ENCODE data around the gene XRCC5. TPM values are rescaled to one million over a fixed set of nuclear protein-coding genes. Genes with fewer than 3 reads are reported as not detected.

The XRCC5 gene
- total RNA-seq, 1 experiment from 2014 or later: 618 TPM

DNA sequence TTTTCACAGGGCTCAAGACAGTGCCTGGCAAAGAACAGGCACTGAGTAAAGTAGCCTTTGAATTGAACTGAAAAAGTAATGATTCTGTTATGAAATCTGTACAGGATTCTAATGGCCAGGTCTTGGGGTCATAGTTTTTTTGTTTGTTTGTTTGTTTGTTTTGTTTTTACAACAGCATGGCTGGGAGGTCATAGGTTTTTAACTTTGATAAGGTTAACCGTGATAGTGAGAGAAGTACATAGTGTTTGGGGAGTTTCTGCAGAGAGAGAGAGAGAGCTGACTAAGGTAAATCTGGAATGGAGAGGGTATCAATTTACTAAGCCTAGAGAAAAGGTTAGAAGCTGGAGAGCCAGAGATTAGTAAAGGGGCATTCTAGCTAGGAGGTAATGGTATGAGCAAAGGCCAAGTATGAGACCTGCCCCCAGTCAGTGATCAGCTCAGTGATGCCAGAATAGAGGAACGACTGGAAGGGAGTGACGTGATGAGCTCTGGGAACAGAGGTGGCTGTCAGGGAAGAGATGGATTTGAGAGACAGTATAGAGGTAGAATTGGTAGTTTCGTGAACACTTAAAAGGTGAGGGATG is 25.9 kb downstream of the XRCC5 start:
- H3K4me1 Mint-ChIP-seq: no peaks in the 10 kb centered on the region
- H2BK15ac ChIP-seq (ENCODE audit: low read depth, low read length): no peak overlapping the region
- no peak overlapping the region for H3K27ac ChIP-seq (ENCODE audit: insufficient read length, low read depth, low read length)
- H3K14ac ChIP-seq (ENCODE audit: insufficient read depth, low read length): no peak overlapping the region
- peaks cover 2% of the 10 kb centered on the region for H3K79me2 ChIP-seq (ENCODE audit: insufficient read depth, low read length)
- H3K9me3 Mint-ChIP-seq: no peaks in the 10 kb centered on the region
- H3K23ac ChIP-seq (ENCODE audit: insufficient read length, low read depth, low read length): no peak overlapping the region
- peaks cover 78 to 96% (median 96%) of the 10 kb centered on the region in 3 experiments for H3K36me3 Mint-ChIP-seq (ENCODE audit: insufficient read depth in 1 of 3, low read depth in 3 of 3)
- no peak overlapping the region for H3K56ac ChIP-seq (ENCODE audit: insufficient read length, low read depth, low read length)
- no peak overlapping the region for H2BK120ac ChIP-seq (ENCODE audit: low read depth, low read length, poor library complexity, severe bottlenecking)
- H3K4ac ChIP-seq (ENCODE audit: low read depth, low read length): no peak overlapping the region
- H2AFZ ChIP-seq (ENCODE audit: low read length): no peak overlapping the region
- no peak overlapping the region for H2BK12ac ChIP-seq (ENCODE audit: insufficient read length, low read depth, low read length)
- H3K4me1 ChIP-seq (ENCODE audit: insufficient read depth, low read length): no peaks in the 10 kb centered on the region
- no peaks in the 10 kb centered on the region for H3K27me3 ChIP-seq (ENCODE audit: insufficient read depth, low read length)
- no peak overlapping the region for H3K4me2 ChIP-seq (ENCODE audit: insufficient read depth, insufficient read length, low read length)
- no peak overlapping the region for H2BK20ac ChIP-seq (ENCODE audit: low read depth, low read length, poor library complexity, severe bottlenecking)
- no peak for DNase-seq
- H2BK5ac ChIP-seq (ENCODE audit: insufficient read length, low read length): no peak overlapping the region
- no peak overlapping the region for H4K8ac ChIP-seq (replicated peaks; ENCODE audit: insufficient read length, low read depth, low read length)
- H3K18ac ChIP-seq (ENCODE audit: insufficient read length, low read depth, low read length): no peak overlapping the region
- H3K23me2 ChIP-seq (ENCODE audit: insufficient read length, low read depth, low read length, poor library complexity, severe bottlenecking): no peaks in the 10 kb centered on the region
- H3T11ph ChIP-seq (ENCODE audit: low read length): no peak overlapping the region
- no peak overlapping the region for H2AK5ac ChIP-seq (ENCODE audit: insufficient read length, low read length)
- H3K4me3 Mint-ChIP-seq: no peak overlapping the region
- H3K79me1 ChIP-seq (ENCODE audit: insufficient read depth, low read depth, low read length, poor library complexity, severe bottlenecking): no peaks in the 10 kb centered on the region
- TF ChIP-seq, protein P1, sequence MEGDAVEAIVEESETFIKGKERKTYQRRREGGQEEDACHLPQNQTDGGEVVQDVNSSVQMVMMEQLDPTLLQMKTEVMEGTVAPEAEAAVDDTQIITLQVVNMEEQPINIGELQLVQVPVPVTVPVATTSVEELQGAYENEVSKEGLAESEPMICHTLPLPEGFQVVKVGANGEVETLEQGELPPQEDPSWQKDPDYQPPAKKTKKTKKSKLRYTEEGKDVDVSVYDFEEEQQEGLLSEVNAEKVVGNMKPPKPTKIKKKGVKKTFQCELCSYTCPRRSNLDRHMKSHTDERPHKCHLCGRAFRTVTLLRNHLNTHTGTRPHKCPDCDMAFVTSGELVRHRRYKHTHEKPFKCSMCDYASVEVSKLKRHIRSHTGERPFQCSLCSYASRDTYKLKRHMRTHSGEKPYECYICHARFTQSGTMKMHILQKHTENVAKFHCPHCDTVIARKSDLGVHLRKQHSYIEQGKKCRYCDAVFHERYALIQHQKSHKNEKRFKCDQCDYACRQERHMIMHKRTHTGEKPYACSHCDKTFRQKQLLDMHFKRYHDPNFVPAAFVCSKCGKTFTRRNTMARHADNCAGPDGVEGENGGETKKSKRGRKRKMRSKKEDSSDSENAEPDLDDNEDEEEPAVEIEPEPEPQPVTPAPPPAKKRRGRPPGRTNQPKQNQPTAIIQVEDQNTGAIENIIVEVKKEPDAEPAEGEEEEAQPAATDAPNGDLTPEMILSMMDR (conservative IDR thresholded peaks at IDR 0.05): no peak
- no CpG with 5 or more reads among the region's 4 CpGs for WGBS (ENCODE audit: extremely low coverage, insufficient read length, low lambda C conversion rate)
- no peaks in the 10 kb centered on the region for H4K20me1 ChIP-seq (ENCODE audit: control insufficient read depth, insufficient read depth, insufficient read length)
- no peaks in the 10 kb centered on the region for H3K27me3 Mint-ChIP-seq (ENCODE audit: low read depth)
- no peaks in the 10 kb centered on the region for H3K9me3 ChIP-seq (ENCODE audit: control insufficient read depth, low read depth, low read length)
- H3K27ac Mint-ChIP-seq: peak overlapping the region in 2 of 3 experiments; percentile 53 to 57; a peak in 4 of 7 replicates
- H4K91ac ChIP-seq (ENCODE audit: insufficient read length, low read depth, low read length): no peak overlapping the region
- H3K9ac ChIP-seq (ENCODE audit: extremely low read depth, insufficient read length, low read length): no peak overlapping the region
- no peak overlapping the region for H4K5ac ChIP-seq (ENCODE audit: insufficient read length, low read depth, low read length)
